GM04504 (cell line): ENCODE data around the gene CDC42.

ENCODE experiments used
- DNase-seq: peaks from one replicate; pipeline ENCODE4 v3.0.0-alpha.2; 2012; ENCODE audit warnings: low read depth

CDC42 gene

GRCh38 chr1:22076346-22076745 lies 23.8 kb downstream of the CDC42 start:
- DNase-seq, result no peak

- no peak for DNase-seq
Measured at GRCh38 chr1:22077728-22078127, 25.2 kb downstream of the CDC42 start.

- DNase-seq, result no peak
Measured at GRCh38 chr1:22078133-22078532, 25.6 kb downstream of the CDC42 start.

GRCh38 chr1:22080191-22080590 lies 27.7 kb downstream of the CDC42 start:
- DNase-seq, result no peak

GRCh38 chr1:22088331-22088730 lies 35.8 kb downstream of the CDC42 start:
- DNase-seq, result no peak

GRCh38 chr1:22089134-22089571 lies 36.6 kb downstream of the CDC42 start:
- DNase-seq, result no peak

GRCh38 chr1:22089787-22090186 lies 37.3 kb downstream of the CDC42 start:
- DNase-seq, result no peak

GRCh38 chr1:22090867-22091266 lies 38.4 kb downstream of the CDC42 start:
- DNase-seq, result no peak

GRCh38 chr1:22092026-22092768 lies 39.7 kb downstream of the CDC42 start:
- DNase-seq, result peak; percentile 9

GRCh38 chr1:22093513-22093912 lies 41.0 kb downstream of the CDC42 start:
- no peak for DNase-seq

GRCh38 chr1:22096036-22096435 lies 43.5 kb downstream of the CDC42 start:
- no peak for DNase-seq

- DNase-seq, result no peak
Measured at GRCh38 chr1:22096463-22096862, 44.0 kb downstream of the CDC42 start.

GRCh38 chr1:22098752-22099151 lies 46.2 kb downstream of the CDC42 start:
- no peak for DNase-seq

GRCh38 chr1:22100168-22100567 lies 47.7 kb downstream of the CDC42 start:
- no peak for DNase-seq

- no peak for DNase-seq
Measured at GRCh38 chr1:22101199-22101598, 48.7 kb downstream of the CDC42 start.

- DNase-seq, result no peak
Measured at GRCh38 chr1:22101995-22102394, 49.5 kb downstream of the CDC42 start.

- no peak for DNase-seq
Measured at GRCh38 chr1:22102746-22103145, 50.2 kb downstream of the CDC42 start.

- DNase-seq, result no peak
Measured at GRCh38 chr1:22104094-22104493, 51.6 kb downstream of the CDC42 start.

- no peak for DNase-seq
Measured at GRCh38 chr1:22104865-22105437, 52.4 kb downstream of the CDC42 start.

GRCh38 chr1:22105611-22106207 lies 53.2 kb downstream of the CDC42 start:
- DNase-seq, result peak; percentile 15

- DNase-seq, result no peak
Measured at GRCh38 chr1:22107126-22107525, 54.6 kb downstream of the CDC42 start.

- DNase-seq, result peak; percentile 21
Measured at GRCh38 chr1:22108339-22109105, 56.0 kb downstream of the CDC42 start.

GRCh38 chr1:22110016-22110415 lies 57.5 kb downstream of the CDC42 start:
- no peak for DNase-seq
